H1 (cell line): ENCODE results near the gene WDR4. TPM values are rescaled to one million over a fixed set of nuclear protein-coding genes. Genes with fewer than 3 reads are reported as not detected.

ENCODE experiments used
- FOSL1 ChIP-seq: IDR thresholded peaks from 2 replicates; pipeline ENCODE4 v1.6.1; 2011; ENCODE audit warnings: mild to moderate bottlenecking, low read depth, low read length, moderate library complexity; ENCODE audit not compliant: insufficient read depth
- JUND ChIP-seq: IDR thresholded peaks from 2 replicates; pipeline ENCODE4 v1.6.1; 2011; ENCODE audit warnings: mild to moderate bottlenecking, improper control_type of control experiment, low read length
- RNF2 ChIP-seq: fragments of 200-900, 300-1000 bp; sonication (generic); IDR thresholded peaks from 2 replicates; pipeline ENCODE4 v1.7.1; 2016; ENCODE audit warnings: borderline replicate concordance, low read depth, mild to moderate bottlenecking, antibody characterized with exemption, low read length; ENCODE audit not compliant: poor library complexity, severe bottlenecking; ENCODE audit errors: missing control alignments
- SIRT6 ChIP-seq: IDR thresholded peaks from one replicate; pipeline ENCODE4 v1.7.1; 2012; ENCODE audit warnings: low read length, inconsistent platforms
- SP1 ChIP-seq: IDR thresholded peaks from 2 replicates; pipeline ENCODE4 v1.6.1; 2011; ENCODE audit warnings: low read depth, low read length
- SP4 ChIP-seq: IDR thresholded peaks from 2 replicates; pipeline ENCODE4 v1.6.1; 2012; ENCODE audit warnings: low read length, inconsistent platforms
- SRF ChIP-seq: IDR thresholded peaks from 2 replicates; pipeline ENCODE4 v1.6.1; 2011; ENCODE audit warnings: mild to moderate bottlenecking, low read depth, low read length, moderate library complexity
- polyA plus RNA-seq, 7 experiments: library from polyadenylated mRNA; depleted of rRNA in 3 of 7; stranded (reverse) in 5 of 7; unstranded in 2 of 7; fragments of >200 nt in 5 of 7; fragments of 200-250 nt in 2 of 7; gene quantifications; 1 replicate in 5 of 7; 2 replicates in 1 of 7; 4 replicates in 1 of 7; pipeline versions ENCODE4 v1.2.1 to v1.2.3, GENCODE V29; 2011 to 2013; ENCODE audit warnings: missing spikeins in 2 of 7, mixed read lengths in 2 of 7
- total RNA-seq: library from RNA; stranded (reverse); fragmentation: NEBNext Ultra II Directional; extraction: Animal tissue kit (Norgen Biotek cat#: 25700); gene quantifications from 2 replicates; pipeline ENCODE4 v1.2.1, GENCODE V29; 2021
- TF ChIP-seq, protein P1 (sequence below): IDR thresholded peaks from 2 replicates; pipeline ENCODE4 v1.6.1; 2012; ENCODE audit warnings: inconsistent platforms

WDR4 gene
- total and polyA plus RNA-seq, 2 of the 8 experiments (the other 6 are each of a cell fraction or from before 2014, with no cell fraction given): 28.9 to 47.8 TPM

DNA sequence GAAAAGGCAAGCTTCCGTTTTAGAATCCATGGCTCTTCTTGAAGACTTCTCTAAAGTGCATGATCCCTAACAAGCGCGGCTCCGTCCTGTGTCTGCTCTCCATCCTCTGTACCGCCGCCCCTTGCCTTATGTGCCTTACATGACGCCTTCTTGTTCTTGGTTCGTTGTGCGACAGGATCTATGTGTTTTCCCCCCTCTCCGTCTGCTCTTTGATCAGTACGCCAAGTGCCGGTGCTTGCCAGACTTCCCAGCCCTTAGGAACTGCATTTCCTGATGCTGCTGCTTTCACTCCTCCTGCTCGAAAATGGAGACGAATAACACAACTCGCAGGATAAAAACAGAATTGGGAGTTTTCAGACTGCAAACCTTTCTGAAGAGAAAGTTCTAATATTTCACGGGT lies 26.9 kb upstream of the WDR4 start (continued):
- no peak for TF ChIP-seq SP1
- TF ChIP-seq JUND: no peak
- no peak for TF ChIP-seq RNF2
- TF ChIP-seq, protein P1, sequence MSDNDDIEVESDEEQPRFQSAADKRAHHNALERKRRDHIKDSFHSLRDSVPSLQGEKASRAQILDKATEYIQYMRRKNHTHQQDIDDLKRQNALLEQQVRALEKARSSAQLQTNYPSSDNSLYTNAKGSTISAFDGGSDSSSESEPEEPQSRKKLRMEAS: no peak
- no peak for TF ChIP-seq FOSL1
- TF ChIP-seq SRF: no peak
- no peak for TF ChIP-seq SP4
- no peak for TF ChIP-seq SIRT6
